SK-N-SH (cell line): ENCODE data around the gene IKBKE. TPM values are rescaled to one million over a fixed set of nuclear protein-coding genes. Genes with fewer than 3 reads are reported as not detected.

Experiments
- CTCF ChIA-PET: fragments of 300-600, 350-600 bp; formaldehyde crosslinking; extraction: SDS; loops from one replicate; lab custom pipeline; 2021; lab: Yijun Ruan, JAX
- POLR2A ChIA-PET: fragments of 350-600 bp; sonication (Branson Sonifier 250); formaldehyde crosslinking; extraction: SDS; loops from one replicate; lab custom pipeline; 2020; ENCODE audit warnings: antibody characterized with exemption, inconsistent platforms; lab: Yijun Ruan, JAX
- DNase-seq: peaks from one replicate; pipeline ENCODE4 v3.0.0; 2012
- H2AFZ ChIP-seq: fragments of 200-600 bp; sonication (generic); 2 replicates; pipeline ENCODE4 v1.8.1; 2016; ENCODE audit warnings: antibody characterized with exemption, mild to moderate bottlenecking, low read depth
- H3F3A ChIP-seq: fragments of 200-600 bp; sonication (generic); replicated peaks from 2 replicates; pipeline ENCODE3; 2016; ENCODE audit warnings: antibody characterized with exemption, mild to moderate bottlenecking; ENCODE audit not compliant: insufficient read depth
- H3K27ac ChIP-seq, 2 experiments: fragments of 200-500 bp in 1 of 2; fragments of 200-600 bp in 1 of 2; sonication (Bioruptor generic) in 1 of 2; sonication (generic), shearing (Covaris generic) in 1 of 2; 2 replicates each; pipeline versions ENCODE4 v1.5.1 to v1.6.1; 2014 to 2016; ENCODE audit warnings: low read depth in 2 of 2, inconsistent platforms in 1 of 2, low read length in 1 of 2, mild to moderate bottlenecking in 1 of 2, mixed read lengths in 1 of 2
- H3K27me3 ChIP-seq: fragments of 200-600 bp; sonication (generic), shearing (Covaris generic); 2 replicates; pipeline ENCODE4 v1.6.1; 2016; ENCODE audit warnings: mixed run types; ENCODE audit not compliant: insufficient read depth
- H3K36me3 ChIP-seq, 2 experiments: fragments of 200-500 bp in 1 of 2; fragments of 200-600 bp in 1 of 2; sonication (Bioruptor generic) in 1 of 2; sonication (generic) in 1 of 2; replicated peaks in 1 of 2; 2 replicates each; pipeline versions ENCODE3 to v1.5.1; 2014 to 2016; ENCODE audit warnings: low read length in 1 of 2, mild to moderate bottlenecking in 1 of 2; ENCODE audit not compliant: insufficient read depth in 2 of 2, control insufficient read depth in 1 of 2
- H3K4me1 ChIP-seq, 2 experiments: fragments of 200-500 bp in 1 of 2; fragments of 200-600 bp in 1 of 2; sonication (Bioruptor generic) in 1 of 2; sonication (generic), shearing (Covaris generic) in 1 of 2; 2 replicates each; pipeline versions ENCODE4 v1.5.1 to v1.6.1; 2014 to 2016; ENCODE audit warnings: low read depth in 1 of 2, low read length in 1 of 2, mixed run types in 1 of 2; ENCODE audit not compliant: insufficient read depth in 2 of 2, control insufficient read depth in 1 of 2
- H3K4me2 ChIP-seq: fragments of 200-600 bp; sonication (generic), shearing (Covaris generic); 2 replicates; pipeline ENCODE4 v1.6.1; 2017; ENCODE audit warnings: mixed run types
- H3K4me3 ChIP-seq, 2 experiments: fragments of 200-500 bp in 1 of 2; fragments of 200-600 bp in 1 of 2; sonication (Bioruptor generic) in 1 of 2; sonication (generic), shearing (Covaris generic) in 1 of 2; 2 replicates each; pipeline versions ENCODE4 v1.5.1 to v1.8.1; 2014 to 2016; ENCODE audit warnings: low read depth in 2 of 2, inconsistent platforms in 1 of 2, low read length in 1 of 2, mild to moderate bottlenecking in 1 of 2, mixed read lengths in 1 of 2, moderate library complexity in 1 of 2
- H3K79me2 ChIP-seq: fragments of 200-600 bp; sonication (generic); 2 replicates; pipeline ENCODE4 v1.8.1; 2017; ENCODE audit warnings: mild to moderate bottlenecking; ENCODE audit not compliant: insufficient read depth
- H3K9ac ChIP-seq: fragments of 200-600 bp; sonication (generic); 2 replicates; pipeline ENCODE4 v1.6.1; 2017; ENCODE audit warnings: mixed run types
- H3K9me2 ChIP-seq: fragments of 200-600 bp; sonication (generic); 2 replicates; pipeline ENCODE4 v1.6.1; 2017; ENCODE audit warnings: mixed run types
- H3K9me3 ChIP-seq: fragments of 200-600 bp; sonication (generic); 2 replicates; pipeline ENCODE4 v1.6.1; 2017; ENCODE audit warnings: mixed run types, mild to moderate bottlenecking, moderate library complexity
- H4K20me1 ChIP-seq: fragments of 200-600 bp; sonication (generic); 2 replicates; pipeline ENCODE4 v1.6.1; 2017; ENCODE audit warnings: mild to moderate bottlenecking, mixed run types; ENCODE audit not compliant: insufficient read depth
- CHD2 ChIP-seq: fragments of 150-350 bp; IDR thresholded peaks from 2 replicates; pipeline ENCODE4 v1.6.1; 2018; ENCODE audit warnings: low read length; ENCODE audit not compliant: partially characterized antibody
- FOSL2 ChIP-seq: IDR thresholded peaks from 2 replicates; pipeline ENCODE4 v1.4.0; 2012; ENCODE audit warnings: low read depth, mild to moderate bottlenecking, moderate library complexity, borderline replicate concordance
- FOXM1 ChIP-seq: IDR thresholded peaks from 2 replicates; pipeline ENCODE4 v1.4.0; 2012; ENCODE audit warnings: low read depth, mild to moderate bottlenecking
- JUND ChIP-seq: IDR thresholded peaks from 2 replicates; pipeline ENCODE4 v1.4.0; 2012
- MXI1 ChIP-seq: IDR thresholded peaks from 2 replicates; pipeline ENCODE4 v1.6.1; 2012; ENCODE audit warnings: mild to moderate bottlenecking, low read depth, low read length, improper control_type of control experiment
- NFIC ChIP-seq: IDR thresholded peaks from 2 replicates; pipeline ENCODE4 v1.4.0; 2012; ENCODE audit warnings: borderline replicate concordance
- NRF1 ChIP-seq: IDR thresholded peaks from 2 replicates; pipeline ENCODE4 v1.6.1; 2012; ENCODE audit warnings: low read depth, mild to moderate bottlenecking, low read length
- PBX3 ChIP-seq: IDR thresholded peaks from 2 replicates; pipeline ENCODE4; 2012
- RCOR1 ChIP-seq: fragments of 150-350 bp; IDR thresholded peaks from 2 replicates; pipeline ENCODE4 v1.6.1; 2017; ENCODE audit warnings: antibody characterized with exemption, low read length
- RFX5 ChIP-seq: IDR thresholded peaks from 2 replicates; pipeline ENCODE4 v1.6.1; 2012; ENCODE audit warnings: mild to moderate bottlenecking, improper control_type of control experiment, low read length
- RXRA ChIP-seq: IDR thresholded peaks from 2 replicates; pipeline ENCODE4 v1.4.0; 2012; ENCODE audit warnings: low read depth, mild to moderate bottlenecking, borderline replicate concordance
- SMC3 ChIP-seq: IDR thresholded peaks from 2 replicates; pipeline ENCODE4 v1.6.1; 2012; ENCODE audit warnings: low read depth, low read length, improper control_type of control experiment
- TCF12 ChIP-seq: IDR thresholded peaks from 2 replicates; pipeline ENCODE4 v1.4.0; 2012
- WGBS: methylation state at CpG from one replicate; pipeline ENCODE4 v1.1.6; 2017; ENCODE audit warnings: low lambda C conversion rate; 5-methylcytosine and 5-hydroxymethylcytosine counted together
- polyA plus RNA-seq, 3 experiments: library from polyadenylated mRNA; depleted of rRNA; stranded (reverse); fragments of >200 nt; gene quantifications; 2 replicates each; pipeline ENCODE4 v1.2.3, GENCODE V29; 2012

Gene IKBKE
- polyA plus RNA-seq, 1 of the 3 experiments (the other 2 are of a cell fraction): 14.5 TPM

DNA sequence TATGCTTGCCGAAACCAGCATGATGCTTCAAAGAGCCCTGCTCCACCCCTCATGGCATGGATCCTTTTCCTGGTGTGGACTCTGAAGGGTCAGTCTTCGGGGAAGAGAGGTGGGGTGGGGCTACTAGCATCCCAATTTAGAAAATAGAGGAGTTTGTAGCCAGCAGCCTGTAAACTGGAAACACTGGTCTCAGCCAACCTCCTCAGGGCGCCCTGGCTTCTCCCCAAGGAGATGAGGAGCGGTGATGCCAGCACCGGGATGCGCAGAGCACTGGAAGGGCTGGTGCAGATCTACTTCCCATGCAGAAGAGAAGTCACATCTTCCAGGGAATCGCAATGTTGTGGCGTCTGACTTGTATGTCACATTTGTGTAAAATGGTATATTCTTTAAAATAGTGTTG is 6.4 kb upstream of the IKBKE start:
- POLR2A ChIA-PET: no interaction called here
- TF ChIP-seq FOXM1: no peak
- TF ChIP-seq JUND: no peak
- TF ChIP-seq RCOR1: no peak
- no peak for TF ChIP-seq NRF1
- no peak for TF ChIP-seq TCF12
- no peak for TF ChIP-seq CHD2
- TF ChIP-seq RFX5: no peak
- no peak for TF ChIP-seq PBX3
- no peak for TF ChIP-seq MXI1
- no peak for TF ChIP-seq RXRA
- peaks cover 0 to 12% of the 10 kb centered on the region in 2 experiments; a peak in 2 of 4 replicates for H3K4me1 ChIP-seq

GRCh38 chr1:206464456-206464964 is 5.8 kb upstream of the IKBKE start:
- TF ChIP-seq NFIC (peak; percentile 45; the same call in 1 of the 2 replicates), FOSL2 (peak; percentile 58; the same call in 1 of the 2 replicates), TCF12 (peak; percentile 5; the same call in 1 of the 2 replicates), JUND (0 out of 2 replicates have a peak, but pooled peaks have one; percentile 15), RCOR1 (no peak), SMC3 (no peak), RFX5 (peak; percentile 71)
- Histone ChIP-seq H3K9me3 (no peaks in the 10 kb centered on the region), H3F3A (peaks cover 9% of the 10 kb centered on the region), H3K79me2 (no peaks in the 10 kb centered on the region), H3K4me1 (peaks cover 0 to 16% of the 10 kb centered on the region in 2 experiments; a peak in 2 of 4 replicates), H3K9ac (no peak overlapping the region), H3K27ac (peak overlapping the region in 1 of 2 experiments; percentile 68; a peak in 2 of 4 replicates), H3K4me2 (no peak overlapping the region), H3K9me2 (no peaks in the 10 kb centered on the region), H4K20me1 (no peaks in the 10 kb centered on the region), H3K27me3 (no peaks in the 10 kb centered on the region), H3K4me3 (no peak overlapping the region), H2AFZ (no peak overlapping the region), H3K36me3 (peaks cover 15 to 37% of the 10 kb centered on the region in 2 experiments)
- WGBS: 74% methylated on average over 4 of the region's 4 CpGs
- no peak for DNase-seq
- ChIA-PET POLR2A (no interaction called here), CTCF (interaction anchor here (0.7 to 4.8 kb wide), 6 partner anchors 9 to 143 kb away, joined by 3 to 34 read pairs (median 3); no protein-coding TSS in a partner anchor)

More for the DNA sequence above, 6.4 kb upstream of the IKBKE start:
- H3K79me2 ChIP-seq: no peaks in the 10 kb centered on the region
- H3K27ac ChIP-seq: peak overlapping the region in 1 of 2 experiments; percentile 68; a peak in 1 of 4 replicates
- H3K9me2 ChIP-seq: no peaks in the 10 kb centered on the region
- H3K9me3 ChIP-seq: no peaks in the 10 kb centered on the region
- no peaks in the 10 kb centered on the region for H3K27me3 ChIP-seq
- no peaks in the 10 kb centered on the region for H4K20me1 ChIP-seq
- DNase-seq: no peak
- H3K4me3 ChIP-seq: no peak overlapping the region
- WGBS: 99% methylated on average over 6 of the region's 8 CpGs
- H3F3A ChIP-seq: peaks cover 9% of the 10 kb centered on the region
- H3K36me3 ChIP-seq: peaks cover 19 to 42% of the 10 kb centered on the region in 2 experiments
- H3K4me2 ChIP-seq: no peak overlapping the region
- no peak overlapping the region for H3K9ac ChIP-seq
- CTCF ChIA-PET: interaction anchor here (0.7 to 7.0 kb wide), 6 partner anchors 9 to 200 kb away, joined by 3 to 92 read pairs (median 3); no protein-coding TSS in a partner anchor
- no peak overlapping the region for H2AFZ ChIP-seq
